ENCODE data around the gene TMEM239.
"Not testable (repeated sequence)": the region's sequence is repeated elsewhere in the genome, so short reads cannot be mapped to it uniquely, and the experiment has no call there.

TMEM239 gene

DNA sequence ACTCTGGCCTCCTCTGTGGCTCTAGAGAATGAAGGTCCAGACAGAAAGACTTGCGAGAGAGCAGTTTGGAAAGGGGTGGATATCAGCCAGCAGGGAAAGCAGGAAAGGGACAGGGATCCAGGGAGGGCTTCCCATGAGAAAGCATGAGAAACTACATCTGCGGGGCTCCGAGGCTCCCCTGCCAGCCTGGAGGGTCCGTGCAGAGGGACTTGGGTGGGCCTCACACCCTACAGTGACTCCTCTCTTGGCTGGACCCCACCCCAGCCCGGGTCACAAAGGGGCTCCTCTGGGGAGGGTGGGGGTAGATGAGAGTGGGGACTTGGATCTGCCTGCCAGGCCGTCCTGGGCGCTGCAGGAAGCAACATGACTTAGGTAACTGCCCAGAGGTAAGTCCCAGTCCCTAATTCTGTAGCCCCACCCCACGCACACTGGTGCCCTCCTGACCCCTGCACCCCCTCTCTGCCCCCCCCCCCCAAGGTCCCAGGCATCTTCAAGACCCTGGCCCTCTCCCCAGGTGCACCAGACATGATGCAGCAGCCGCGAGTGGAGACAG is at the start of gene TMEM239:
TSS of gene TMEM239 (plus strand) at position 335 of the 553 bp plus-strand sequence. CDS start at position 526, 191 bp downstream.
- no peak for DNase-seq

DNA sequence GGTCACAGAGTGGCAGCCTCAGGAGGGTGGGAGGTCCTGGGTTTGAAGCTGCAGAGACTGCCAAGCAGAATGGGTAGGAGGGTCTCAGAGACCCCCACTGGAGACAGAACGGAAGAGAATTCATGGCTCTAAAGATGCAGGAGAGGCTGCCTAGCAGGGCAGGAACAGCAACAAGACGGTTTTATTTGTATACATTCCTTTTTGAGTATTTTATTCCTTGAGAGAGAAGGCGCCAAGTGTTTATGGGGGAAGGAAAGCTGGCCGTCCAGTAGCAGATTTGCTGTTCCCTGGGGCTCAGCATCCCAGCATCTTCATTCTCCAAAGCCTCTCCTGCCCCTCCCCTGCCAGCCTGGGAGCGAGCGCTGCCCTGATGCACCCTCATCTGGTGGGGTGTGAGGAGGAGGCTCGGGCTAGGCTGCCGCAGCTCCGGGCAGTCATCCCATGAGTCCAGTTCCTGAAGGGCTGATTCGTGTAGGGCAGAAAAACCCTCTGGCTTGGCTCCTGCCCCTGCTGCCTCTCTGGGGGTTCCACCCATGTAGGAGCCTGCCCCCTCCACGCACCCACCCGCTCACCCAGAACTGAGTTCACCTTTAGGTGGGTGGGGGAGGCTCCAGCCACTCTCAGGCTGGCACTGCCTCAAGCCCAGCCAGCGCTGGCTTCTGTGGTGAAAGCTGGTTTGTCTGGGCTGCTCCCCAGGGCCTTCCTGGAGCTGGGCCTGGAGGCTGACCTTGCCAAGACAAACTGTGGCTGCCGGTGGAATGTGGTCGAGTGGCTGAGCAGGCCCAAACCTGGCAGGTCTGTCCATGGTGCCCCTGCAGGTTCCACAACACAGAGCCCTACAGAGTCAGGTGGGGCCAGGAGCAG is 48.2 kb upstream of the TMEM239 start:
- DNase-seq, result no peak

- no peak for DNase-seq
Observed at GRCh38 chr20:2768632-2769015, 47.5 kb upstream of the TMEM239 start.

DNA sequence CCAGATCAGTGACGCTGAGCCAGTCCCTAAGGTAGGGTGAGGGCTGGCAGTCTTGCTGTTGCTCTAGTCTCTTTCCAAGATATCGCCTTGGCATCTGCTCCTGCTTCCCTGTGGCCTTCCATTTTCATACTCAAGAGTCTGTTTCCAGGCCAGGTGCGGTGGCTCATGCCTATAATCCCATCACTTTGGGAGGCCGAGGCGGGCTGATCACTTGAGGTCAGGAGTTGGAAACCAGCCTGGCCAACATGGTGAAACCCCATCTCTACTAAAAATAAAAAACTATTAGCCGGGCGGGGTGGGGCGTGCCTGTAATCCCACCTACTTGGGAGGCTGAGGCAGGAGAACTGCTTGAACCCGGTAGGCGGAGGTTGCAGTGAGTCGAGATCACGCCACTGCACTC is 46.1 kb upstream of the TMEM239 start:
- not testable (repeated sequence) for DNase-seq

- no peak for DNase-seq
Observed at GRCh38 chr20:2771631-2772080, 44.5 kb upstream of the TMEM239 start.

DNA sequence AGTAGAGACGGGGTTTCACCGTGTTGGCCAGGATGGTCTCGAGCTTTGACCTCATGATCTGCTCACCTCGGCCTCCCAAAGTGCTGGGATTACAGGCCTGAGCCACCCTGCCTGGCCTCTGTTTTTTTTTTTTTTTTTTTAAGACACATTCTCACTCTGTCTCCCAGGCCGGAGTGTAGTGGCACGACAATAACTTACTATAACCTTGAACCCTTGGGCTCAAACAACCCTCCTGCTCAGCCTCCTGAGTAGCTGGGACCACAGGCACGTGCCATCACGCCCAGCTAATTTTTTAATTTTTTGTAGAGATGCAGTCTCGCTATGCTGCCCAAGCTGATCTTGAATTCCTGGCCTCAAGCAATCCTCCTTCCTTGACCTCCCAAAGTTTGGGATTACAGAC is 42.4 kb upstream of the TMEM239 start:
- no peak for DNase-seq

DNA sequence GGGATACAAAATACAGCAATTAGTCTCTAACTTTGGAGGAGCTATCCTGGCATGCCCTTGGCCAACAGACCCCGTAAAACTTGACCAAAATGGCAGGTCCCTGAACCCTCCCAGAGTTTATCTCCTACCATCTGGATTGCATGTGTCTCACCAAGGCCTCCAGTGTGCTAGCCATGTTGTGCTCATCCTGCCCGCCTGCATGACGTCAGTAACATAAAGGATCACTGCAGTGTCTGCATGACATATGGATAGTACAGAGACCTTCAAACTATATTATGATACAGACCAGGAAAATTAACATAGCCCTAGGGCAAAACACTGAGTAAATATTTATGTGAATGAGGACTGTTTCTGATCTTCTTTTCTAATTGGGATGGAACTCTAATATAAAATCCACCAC is 41.0 kb upstream of the TMEM239 start:
- no peak for DNase-seq

DNA sequence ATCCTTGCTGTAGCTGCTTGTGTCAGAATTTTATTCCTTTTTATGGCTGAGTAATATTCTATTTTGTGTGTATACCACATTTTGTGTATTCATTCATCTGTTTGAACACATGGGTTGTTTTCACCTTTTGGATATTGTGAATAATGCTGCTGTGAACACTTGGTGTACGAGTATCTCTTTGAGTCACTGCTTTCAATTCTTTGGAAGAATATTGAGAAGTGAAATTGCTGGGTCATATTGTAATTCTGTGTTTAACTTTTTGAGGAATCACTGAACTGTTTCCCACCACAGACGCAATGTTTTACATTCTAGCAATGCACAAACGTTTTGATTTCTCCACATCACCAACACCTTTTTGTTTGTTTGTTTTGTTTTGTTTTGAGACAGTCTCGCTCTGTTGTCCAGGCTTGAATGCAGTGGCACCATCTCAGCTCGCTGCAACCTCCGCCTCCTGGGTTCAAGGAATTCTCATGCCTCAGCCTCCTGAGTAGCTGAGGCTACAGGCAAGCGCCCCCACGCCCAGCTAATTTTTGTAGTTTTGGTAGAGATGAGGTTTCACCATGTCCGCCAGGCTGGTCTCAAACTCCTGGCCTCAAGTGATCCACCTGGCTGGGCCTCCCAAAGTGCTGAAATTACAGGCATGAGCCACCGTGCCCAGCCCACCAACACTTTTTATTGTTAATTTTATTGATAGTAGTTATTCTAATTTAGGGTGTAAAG is 37.4 kb upstream of the TMEM239 start:
- DNase-seq, result no peak

DNA sequence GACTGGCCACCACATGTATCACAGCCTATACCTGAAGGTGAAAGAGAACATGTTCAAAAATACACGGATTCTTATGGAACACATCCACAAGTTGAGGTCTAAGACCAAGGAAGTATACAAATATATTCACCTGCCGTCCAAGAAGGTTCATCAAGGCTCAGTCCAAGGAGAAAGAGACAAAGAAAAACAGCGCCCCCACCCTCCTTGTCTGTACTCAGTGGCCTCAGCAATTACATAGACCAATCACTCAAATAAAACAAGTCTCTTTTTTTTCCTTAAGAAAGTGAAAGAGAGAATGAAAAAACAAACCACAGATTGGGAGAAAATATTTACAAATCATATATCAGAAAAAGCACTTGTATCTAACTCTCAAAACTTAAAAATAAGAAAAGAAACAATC is 35.2 kb upstream of the TMEM239 start:
- no peak for DNase-seq

- no peak for DNase-seq
Observed at GRCh38 chr20:2783908-2784566, 32.1 kb upstream of the TMEM239 start.

DNA sequence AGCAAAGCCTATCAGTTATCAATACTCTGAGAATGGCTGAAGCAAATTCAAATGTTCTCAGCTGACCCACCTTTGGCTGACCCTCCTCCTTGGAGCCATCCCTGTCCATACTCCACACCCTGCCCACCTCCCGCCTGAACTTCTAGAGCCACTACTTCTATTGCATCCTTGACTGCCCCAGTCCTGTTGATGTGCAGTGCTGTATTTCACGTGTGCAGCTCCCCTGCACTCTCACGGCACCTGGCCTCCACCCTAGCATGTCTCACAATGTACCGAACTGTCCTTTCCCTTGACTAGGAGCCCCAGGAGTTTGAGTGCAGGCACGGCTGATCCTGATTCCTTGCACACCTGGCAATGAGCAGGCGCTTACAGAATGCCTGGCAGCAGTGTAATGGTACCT is 22.7 kb upstream of the TMEM239 start:
- DNase-seq, result no peak

DNA sequence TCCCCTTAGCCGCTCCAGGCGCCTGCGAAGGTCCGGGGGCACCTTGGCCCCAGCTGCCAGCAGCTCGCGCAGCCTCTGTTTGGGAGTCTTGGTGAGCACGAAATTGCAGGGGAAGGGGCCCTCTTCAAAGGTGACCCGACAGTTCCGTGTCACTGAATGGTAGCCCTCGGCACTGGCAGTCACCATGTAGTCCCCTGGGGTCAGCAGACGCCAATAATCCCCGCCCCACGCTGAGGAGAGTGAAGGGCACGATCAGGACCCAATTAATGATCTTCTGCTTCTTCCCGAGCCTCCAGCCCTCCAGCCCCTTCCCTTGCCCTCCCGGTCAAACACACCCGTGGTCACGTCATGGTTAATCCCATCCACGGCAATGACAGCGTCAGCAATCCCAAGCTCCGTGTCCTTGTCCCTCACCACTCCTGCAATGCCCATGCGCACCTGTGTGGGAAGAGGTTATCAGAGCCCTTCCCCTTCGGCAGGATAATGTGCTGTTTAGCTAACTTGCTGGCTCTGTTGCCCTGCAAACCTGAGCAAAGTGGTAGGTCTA is 21.9 kb upstream of the TMEM239 start:
- no peak for DNase-seq

DNA sequence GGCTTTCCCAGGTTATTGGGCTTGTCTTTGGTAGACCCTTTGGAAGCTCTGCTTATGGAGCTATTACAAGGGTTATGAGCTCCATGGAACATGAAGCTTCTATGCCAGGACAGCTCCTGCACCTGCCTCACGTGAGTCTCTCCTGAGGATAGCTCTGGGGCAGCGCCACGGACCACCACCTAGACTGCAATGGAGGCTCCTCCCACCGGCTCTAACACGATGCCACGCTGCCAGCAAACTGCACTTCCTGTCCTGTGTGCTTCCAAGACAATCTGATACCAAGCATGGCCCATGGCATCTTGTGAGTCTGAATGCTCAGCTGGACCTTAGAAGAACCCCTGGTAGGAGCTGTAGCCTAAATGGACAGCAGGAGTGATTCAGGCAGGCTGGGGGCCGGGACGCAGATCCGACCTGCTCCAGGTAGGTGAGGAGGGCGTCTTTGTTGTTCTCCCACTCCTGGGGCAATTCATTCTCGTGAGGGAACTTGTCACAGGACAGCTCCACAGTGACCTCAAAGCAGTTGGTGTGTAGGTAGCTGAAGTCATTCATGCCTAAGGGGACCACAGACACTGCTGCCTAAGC is 21.2 kb upstream of the TMEM239 start:
- DNase-seq, result no peak

DNA sequence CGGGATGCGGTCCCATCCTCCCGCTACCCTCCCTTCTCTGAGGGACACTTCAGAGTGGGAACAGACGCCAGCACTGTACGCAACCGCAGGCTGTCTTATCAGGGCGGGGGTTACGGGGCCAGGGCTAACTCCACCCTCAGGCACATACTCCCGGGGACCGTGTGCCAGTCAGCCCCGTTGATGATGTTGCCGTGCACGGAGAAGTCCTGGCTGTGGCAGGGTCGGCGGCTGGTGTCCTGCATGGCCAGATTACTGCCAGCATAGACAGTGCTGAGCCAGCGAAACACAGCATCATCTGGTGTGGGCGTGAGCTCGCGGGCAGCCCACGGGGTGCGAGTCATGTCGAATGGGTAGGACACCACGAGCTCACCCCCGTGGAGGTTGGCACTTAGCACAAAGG is 20.7 kb upstream of the TMEM239 start:
- no peak for DNase-seq

DNA sequence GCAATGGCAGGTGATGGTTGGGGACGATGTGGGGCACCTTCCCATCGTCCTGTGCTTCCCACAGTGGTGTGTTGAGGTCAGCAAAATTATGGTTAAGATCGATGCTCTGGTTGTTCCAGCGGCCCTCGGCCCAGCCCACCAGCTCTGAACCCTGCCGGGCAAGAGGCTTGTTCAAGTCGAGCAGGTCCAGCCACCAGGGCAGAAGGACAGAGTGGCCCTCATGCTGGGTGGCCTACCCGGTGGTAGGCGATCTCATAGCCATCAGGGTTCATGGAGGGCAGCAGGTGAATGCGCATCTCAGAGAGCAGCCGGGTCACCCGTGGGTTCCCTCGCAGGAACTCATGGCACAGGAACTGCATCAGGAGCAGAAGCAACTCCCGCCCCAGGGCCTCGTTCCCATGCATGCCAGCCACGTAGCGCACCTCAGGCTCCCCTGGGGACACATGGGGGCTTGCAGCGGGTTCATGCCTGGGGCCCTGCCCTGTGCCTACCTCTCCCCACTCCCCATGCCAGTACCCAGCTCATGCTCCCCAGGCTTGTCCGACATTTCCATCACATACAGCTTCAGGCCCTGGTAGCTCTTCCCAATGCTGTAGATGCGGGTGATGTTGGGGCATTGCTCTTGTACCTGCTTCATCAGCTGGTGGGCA is 20.0 kb upstream of the TMEM239 start:
- DNase-seq, result no peak

GRCh38 chr20:2797136-2797983 is 18.8 kb upstream of the TMEM239 start:
- no peak for DNase-seq

GRCh38 chr20:2798095-2798805 is 17.9 kb upstream of the TMEM239 start:
- DNase-seq, result no peak

DNA sequence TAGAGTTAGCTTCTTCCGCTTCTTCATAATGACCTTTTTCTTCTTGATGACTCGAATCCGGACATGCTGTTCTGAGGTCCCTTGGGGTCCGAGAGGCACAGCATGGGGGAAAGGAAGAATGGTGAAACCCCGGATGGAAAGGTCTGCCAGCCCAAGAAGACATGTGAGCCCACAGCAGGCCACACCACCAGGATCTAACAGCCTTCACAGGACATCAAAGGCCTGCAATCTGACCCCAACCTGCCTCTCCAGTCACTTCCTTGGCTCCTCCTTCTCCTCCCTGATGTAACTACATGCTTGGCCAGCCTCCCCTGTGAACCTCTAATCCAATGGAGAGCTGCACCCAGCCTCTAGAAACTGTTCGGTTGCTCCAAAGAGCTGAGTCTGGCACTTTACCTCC is 17.4 kb upstream of the TMEM239 start:
- DNase-seq, result no peak

GRCh38 chr20:2799271-2799670 is 16.9 kb upstream of the TMEM239 start:
- no peak for DNase-seq

All from T1000 (cell line).